Dedifferentiated amniotic fluid mesenchymal stem cell (primary cell): ENCODE results near the gene TMEM130.

ENCODE experiments used
- DNase-seq: peaks from one replicate; pipeline ENCODE4 v3.0.0-alpha.2; 2016; ENCODE audit errors: extremely low spot score

TMEM130 gene

GRCh38 chr7:98807068-98808048, 62.5 kb downstream of the TMEM130 start:
- no peak for DNase-seq

GRCh38 chr7:98805956-98806838, 63.6 kb downstream of the TMEM130 start:
- no peak for DNase-seq

GRCh38 chr7:98802781-98803110, 67.1 kb downstream of the TMEM130 start:
- no peak for DNase-seq

GRCh38 chr7:98802088-98802780, 67.6 kb downstream of the TMEM130 start:
- DNase-seq, result peak; percentile 37

GRCh38 chr7:98800996-98801395, 68.8 kb downstream of the TMEM130 start:
- DNase-seq, result no peak

GRCh38 chr7:98797150-98797549, 72.7 kb downstream of the TMEM130 start:
- no peak for DNase-seq
